OCI-LY1 (cell line): ENCODE measurements around the gene GPR183.

Source experiments
- CTCF ChIP-seq: fragments of 200-600 bp; sonication (generic), shearing (Covaris generic); IDR thresholded peaks from 2 replicates; pipeline ENCODE4 v1.5.1; 2017; ENCODE audit warnings: mild to moderate bottlenecking, antibody characterized with exemption, low read length, moderate library complexity, mixed read lengths
- EZH2 ChIP-seq: fragments of 200-600 bp; sonication (generic), shearing (Covaris generic); IDR thresholded peaks from 2 replicates; pipeline ENCODE4 v1.8.0; 2017; ENCODE audit warnings: borderline replicate concordance, mixed run types, mild to moderate bottlenecking, antibody characterized with exemption, low read length, moderate library complexity, mixed read lengths

- TF ChIP-seq CTCF (no peak), EZH2 (no peak)
Observed at GRCh38 chr13:99308471-99309087, 1.4 kb upstream of the GPR183 start.
